Uterus (tissue), 4 donors: Measurements from ENCODE around the gene RASA3. TPM values are rescaled to one million over a fixed set of nuclear protein-coding genes. Genes with fewer than 3 reads are reported as not detected.

ENCODE experiments used
- DNase-seq, 2 donors: peaks; one replicate each; pipeline ENCODE4 v3.0.0-alpha.2; 2019 to 2020
- H3K27ac ChIP-seq, 2 donors: fragments of 200-600 bp; sonication (generic); 1 replicate in 1 of 2; 2 replicates in 1 of 2; pipeline ENCODE4 v1.5.1; 2016 to 2018
- H3K27me3 ChIP-seq, 2 donors: fragments of 200-600 bp; sonication (generic); one replicate each; pipeline ENCODE4 v1.5.1; 2018 to 2019; ENCODE audit warnings: control low read depth in 1 of 2
- H3K36me3 ChIP-seq, 2 donors: fragments of 200-600 bp; sonication (generic); one replicate each; pipeline ENCODE4 v1.5.1; 2019; ENCODE audit warnings: control low read depth in 1 of 2
- H3K4me1 ChIP-seq, 2 donors: fragments of 200-600 bp; sonication (generic); one replicate each; pipeline ENCODE4 v1.5.1; 2018 to 2019; ENCODE audit warnings: control low read depth in 1 of 2
- H3K4me3 ChIP-seq, 2 donors: fragments of 200-600 bp; sonication (generic); 1 replicate in 1 of 2; 2 replicates in 1 of 2; pipeline ENCODE4 v1.5.1; 2018 to 2019; ENCODE audit warnings: mild to moderate bottlenecking in 1 of 2
- H3K9me3 ChIP-seq, 2 donors: fragments of 200-600 bp; sonication (generic); one replicate each; pipeline ENCODE4 v1.5.1; 2019; ENCODE audit warnings: control low read depth in 1 of 2
- CTCF ChIP-seq, 4 experiments: fragments of 200-600 bp in 2 of 4; fragments of 450-650 bp in 2 of 4; sonication (generic) in 2 of 4; IDR thresholded peaks; one replicate each; pipeline ENCODE4 v1.5.1; 2016 to 2019; ENCODE audit warnings: antibody characterized with exemption in 4 of 4, mild to moderate bottlenecking in 2 of 4, moderate library complexity in 1 of 4
- POLR2A ChIP-seq, 2 donors: fragments of 450-650 bp; IDR thresholded peaks; one replicate each; pipeline ENCODE4 v1.6.1; 2016; ENCODE audit warnings: antibody characterized with exemption in 2 of 2, mild to moderate bottlenecking in 1 of 2, moderate library complexity in 1 of 2
- intact Hi-C: fragments of 100-400 bp; cut with DNase I; formaldehyde crosslinking; loops from one replicate; pipeline ENCODE4 v1.15.1; 2023; ENCODE audit warnings: low total_unique reads
- total RNA-seq, 4 donors: library from RNA; depleted of rRNA in 3 of 4; stranded (reverse); fragments of >200 nt in 3 of 4; gene quantifications; one replicate each; pipeline versions ENCODE4 v1.1.0 to v1.2.4, GENCODE V29; 2014 to 2023
- donor health status: DM: yes; HTN: yes; CAD: no.

RASA3 gene
- total RNA-seq, 4 donors from 2014 or later, result 8.5 to 31.6 (median 17.2) TPM

GRCh38 chr13:113964251-113964995 lies 168.0 kb downstream of the RASA3 start:
- Histone ChIP-seq H3K4me3 (no peak overlapping the region), H3K36me3 (no peaks in the 10 kb centered on the region)
- intact Hi-C loops, result no loop called here

GRCh38 chr13:113963376-113963775 lies 169.0 kb downstream of the RASA3 start:
- no peaks in the 10 kb centered on the region for H3K4me1 ChIP-seq
- no peak for TF ChIP-seq POLR2A (IDR thresholded peaks at IDR 0.05)
- TF ChIP-seq CTCF (IDR thresholded peaks at IDR 0.05), result no peak
- no peak for DNase-seq
- H3K36me3 ChIP-seq, result no peaks in the 10 kb centered on the region
- no peak overlapping the region for H3K4me3 ChIP-seq
- H3K9me3 ChIP-seq, result no peaks in the 10 kb centered on the region
- H3K27ac ChIP-seq, result no peak overlapping the region
- intact Hi-C loops, result no loop called here
- no peaks in the 10 kb centered on the region for H3K27me3 ChIP-seq

More at GRCh38 chr13:113964251-113964995, 168.0 kb downstream of the RASA3 start:
- TF ChIP-seq POLR2A (IDR thresholded peaks at IDR 0.05), result no peak
- no peak for TF ChIP-seq CTCF (IDR thresholded peaks at IDR 0.05)
- Histone ChIP-seq H3K9me3 (no peaks in the 10 kb centered on the region), H3K4me1 (no peaks in the 10 kb centered on the region), H3K27me3 (no peaks in the 10 kb centered on the region), H3K27ac (no peak overlapping the region)
- no peak for DNase-seq

- intact Hi-C loops, result no loop called here
- no peak for TF ChIP-seq CTCF (IDR thresholded peaks at IDR 0.05)
- TF ChIP-seq POLR2A (IDR thresholded peaks at IDR 0.05), result no peak
- Histone ChIP-seq H3K4me3 (no peak overlapping the region), H3K27ac (no peak overlapping the region), H3K4me1 (no peaks in the 10 kb centered on the region), H3K9me3 (no peaks in the 10 kb centered on the region), H3K36me3 (no peaks in the 10 kb centered on the region), H3K27me3 (no peaks in the 10 kb centered on the region)
- DNase-seq, result no peak
These were observed 169.4 kb downstream of the RASA3 start for GRCh38 chr13:113962975-113963374.

GRCh38 chr13:113962386-113962785 lies 170.0 kb downstream of the RASA3 start:
- no peak for TF ChIP-seq CTCF (IDR thresholded peaks at IDR 0.05)
- TF ChIP-seq POLR2A (IDR thresholded peaks at IDR 0.05), result no peak
- no peak for DNase-seq
- H3K9me3 ChIP-seq, result no peaks in the 10 kb centered on the region

GRCh38 chr13:113960276-113960948 lies 172.0 kb downstream of the RASA3 start:
- Histone ChIP-seq H3K27ac (no peak overlapping the region), H3K27me3 (no peaks in the 10 kb centered on the region), H3K9me3 (no peaks in the 10 kb centered on the region), H3K4me3 (no peak overlapping the region), H3K4me1 (no peaks in the 10 kb centered on the region), H3K36me3 (no peaks in the 10 kb centered on the region)
- intact Hi-C loops, result no loop called here
- no peak for DNase-seq
- TF ChIP-seq POLR2A (IDR thresholded peaks at IDR 0.05) (no peak), CTCF (IDR thresholded peaks at IDR 0.05) (no peak)

More at GRCh38 chr13:113962386-113962785, 170.0 kb downstream of the RASA3 start:
- Histone ChIP-seq H3K27ac (no peak overlapping the region), H3K4me3 (no peak overlapping the region), H3K36me3 (no peaks in the 10 kb centered on the region), H3K4me1 (no peaks in the 10 kb centered on the region), H3K27me3 (no peaks in the 10 kb centered on the region)
- intact Hi-C loops, result no loop called here
